ENCODE measurements around the gene S100P.

DNA sequence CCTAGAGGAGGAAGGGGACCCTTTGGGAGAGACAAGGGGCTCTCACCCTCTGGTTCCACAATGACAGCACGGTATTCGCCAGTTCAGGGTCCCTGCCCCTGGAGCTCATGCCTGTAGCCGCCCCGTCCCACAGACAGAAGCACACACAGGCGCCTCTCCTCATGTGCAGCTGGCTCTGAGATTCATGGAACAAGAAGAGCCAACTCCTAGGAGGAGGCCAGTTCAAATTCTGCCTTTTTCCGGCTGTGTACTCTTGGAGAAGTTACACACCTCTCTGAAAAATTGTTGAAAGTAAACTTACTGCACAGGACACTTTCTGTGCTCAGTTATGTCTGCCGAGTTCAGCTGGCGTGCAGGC is 37.6 kb downstream of the S100P start:
- TF ChIP-seq, protein P1, sequence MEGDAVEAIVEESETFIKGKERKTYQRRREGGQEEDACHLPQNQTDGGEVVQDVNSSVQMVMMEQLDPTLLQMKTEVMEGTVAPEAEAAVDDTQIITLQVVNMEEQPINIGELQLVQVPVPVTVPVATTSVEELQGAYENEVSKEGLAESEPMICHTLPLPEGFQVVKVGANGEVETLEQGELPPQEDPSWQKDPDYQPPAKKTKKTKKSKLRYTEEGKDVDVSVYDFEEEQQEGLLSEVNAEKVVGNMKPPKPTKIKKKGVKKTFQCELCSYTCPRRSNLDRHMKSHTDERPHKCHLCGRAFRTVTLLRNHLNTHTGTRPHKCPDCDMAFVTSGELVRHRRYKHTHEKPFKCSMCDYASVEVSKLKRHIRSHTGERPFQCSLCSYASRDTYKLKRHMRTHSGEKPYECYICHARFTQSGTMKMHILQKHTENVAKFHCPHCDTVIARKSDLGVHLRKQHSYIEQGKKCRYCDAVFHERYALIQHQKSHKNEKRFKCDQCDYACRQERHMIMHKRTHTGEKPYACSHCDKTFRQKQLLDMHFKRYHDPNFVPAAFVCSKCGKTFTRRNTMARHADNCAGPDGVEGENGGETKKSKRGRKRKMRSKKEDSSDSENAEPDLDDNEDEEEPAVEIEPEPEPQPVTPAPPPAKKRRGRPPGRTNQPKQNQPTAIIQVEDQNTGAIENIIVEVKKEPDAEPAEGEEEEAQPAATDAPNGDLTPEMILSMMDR (IDR thresholded peaks at IDR 0.05), result no peak
- TF ChIP-seq POLR2A (IDR thresholded peaks at IDR 0.05), result no peak

All from prostate gland (tissue), 2 donors.